Aorta (tissue), 5 donors: ENCODE measurements around the gene DTD1. TPM values are rescaled to one million over a fixed set of nuclear protein-coding genes. Genes with fewer than 3 reads are reported as not detected.

Experiments used
- ATAC-seq: fragments of 200-7000 bp; cut with Tn5 transposase; one replicate; pipeline ENCODE4 v1.9.1; 2022; ENCODE audit warnings: moderate library complexity; ENCODE audit not compliant: low FRiP score
- DNase-seq, 2 donors: peaks; one replicate each; pipeline ENCODE4 v3.0.0-alpha.2; 2020
- H3K27ac ChIP-seq, 2 donors: one replicate each; pipeline ENCODE4 v1.5.1; 2013; ENCODE audit warnings: low read length in 2 of 2, mild to moderate bottlenecking in 2 of 2, moderate library complexity in 2 of 2, control low read depth in 1 of 2, inconsistent platforms in 1 of 2, low read depth in 1 of 2
- H3K27me3 ChIP-seq, 2 donors: one replicate each; pipeline ENCODE4 v1.6.1; 2013; ENCODE audit warnings: control low read depth in 1 of 2, low read length in 1 of 2, mild to moderate bottlenecking in 1 of 2, moderate library complexity in 1 of 2; ENCODE audit not compliant: insufficient read depth in 2 of 2, control insufficient read depth in 1 of 2
- H3K36me3 ChIP-seq, 2 donors: one replicate each; pipeline ENCODE4 v1.6.1; 2013; ENCODE audit warnings: control low read depth in 1 of 2, low read length in 1 of 2, mild to moderate bottlenecking in 1 of 2; ENCODE audit not compliant: insufficient read depth in 2 of 2, control insufficient read depth in 1 of 2
- H3K4me1 ChIP-seq, 2 donors: one replicate each; pipeline ENCODE4 v1.6.1; 2013; ENCODE audit warnings: low read length in 2 of 2, control low read depth in 1 of 2, mild to moderate bottlenecking in 1 of 2, moderate library complexity in 1 of 2; ENCODE audit not compliant: insufficient read depth in 2 of 2, control insufficient read depth in 1 of 2
- H3K4me3 ChIP-seq, 2 donors: one replicate each; pipeline ENCODE4 v1.5.1; 2013; ENCODE audit warnings: low read length in 2 of 2, control low read depth in 1 of 2, mild to moderate bottlenecking in 1 of 2
- H3K9me3 ChIP-seq: one replicate; pipeline ENCODE4 v1.6.1; 2013; ENCODE audit warnings: mild to moderate bottlenecking, low read length; ENCODE audit not compliant: control insufficient read depth
- WGBS, 2 donors: extraction: QIAGEN DNeasy Blood & Tissue Kit; methylation state at CpG; one replicate each; pipeline ENCODE4 v1.1.7; 2013; 5-methylcytosine and 5-hydroxymethylcytosine counted together
- intact Hi-C, 2 donors: fragments of 100-400 bp; cut with DNase I; formaldehyde crosslinking; loops; one replicate each; pipeline versions ENCODE4 v1.14.2 to v1.15.0; 2022
- polyA plus RNA-seq, 2 donors: library from polyadenylated mRNA; stranded (reverse); fragments of 200-250 nt; gene quantifications; one replicate each; pipeline ENCODE4 v1.2.3, GENCODE V29; 2013
- total RNA-seq, 2 donors: library from RNA; stranded (reverse); fragmentation: NEBNext Ultra II Directional; extraction: Animal tissue kit (Norgen Biotek cat#: 25700); gene quantifications; one replicate each; pipeline ENCODE4 v1.2.1, GENCODE V29; 2021
- donor health status: healthy with polysubstance abuse.
- donor health status: Bipolar disorder and iron deficiency.
- donor health status: DM: no; HTN: no; CAD: no.
- donor health status: DM: no; HTN: no; CAD: no.
- donor health status: DM: yes; HTN: yes; CAD: no.

The DTD1 gene
- total and polyA plus RNA-seq, 4 donors = 17.8 to 20.2 (median 19.8) TPM

DNA sequence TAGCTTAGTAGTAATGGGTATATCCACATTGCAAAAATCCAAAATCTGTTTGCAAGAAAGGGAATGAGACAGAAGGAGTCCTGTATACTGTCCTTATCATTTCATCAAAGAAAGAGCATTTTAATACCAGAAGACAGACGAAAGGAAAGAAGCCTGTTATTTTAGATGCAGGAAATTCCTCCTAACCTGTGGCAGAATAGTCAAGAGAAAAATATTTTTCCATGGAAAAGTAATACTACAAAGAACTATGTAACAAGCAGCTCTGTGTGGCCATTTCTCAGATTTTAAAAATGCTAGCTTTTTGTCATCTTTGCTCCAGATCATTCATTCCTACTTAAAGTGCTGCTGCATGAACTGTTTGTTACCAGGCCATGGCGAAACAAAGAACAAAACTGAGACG lies 152.9 kb downstream of the DTD1 start:
- H3K9me3 ChIP-seq = no peaks in the 10 kb centered on the region
- intact Hi-C loops = no loop called here
- no peaks in the 10 kb centered on the region for H3K4me1 ChIP-seq
- ATAC-seq (no peak), DNase-seq (no peak)
- no peak overlapping the region for H3K4me3 ChIP-seq
- H3K36me3 ChIP-seq = peaks cover 0 to 2% of the 10 kb centered on the region in 2 donors
- no peaks in the 10 kb centered on the region for H3K27me3 ChIP-seq
- WGBS, 2 donors = 82 to 85% methylated on average over 3 of the region's 3 CpGs
- no peak overlapping the region for H3K27ac ChIP-seq

DNA sequence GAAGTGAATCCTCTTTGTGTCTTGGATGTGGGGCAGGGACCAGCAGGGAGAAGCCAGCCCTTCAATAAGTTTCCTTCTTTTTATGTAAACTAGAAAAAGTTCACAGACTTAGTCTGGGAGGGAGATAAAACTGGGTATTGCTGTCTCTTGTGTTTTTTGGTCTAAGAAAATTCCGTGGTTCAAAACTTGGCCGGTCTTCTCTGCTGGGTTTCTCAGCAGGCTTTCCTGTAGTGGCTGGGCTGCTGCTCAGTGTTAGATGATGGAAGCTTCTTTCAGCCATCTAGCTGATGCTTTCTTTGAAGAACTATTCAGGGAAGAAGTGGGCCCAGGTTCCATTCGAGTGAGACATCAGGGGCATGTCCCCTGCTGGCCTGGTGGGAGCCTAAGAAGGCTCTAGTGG lies 155.0 kb downstream of the DTD1 start:
- Histone ChIP-seq H3K4me3 (no peak overlapping the region), H3K4me1 (no peaks in the 10 kb centered on the region), H3K9me3 (no peaks in the 10 kb centered on the region), H3K27ac (no peak overlapping the region), H3K27me3 (no peaks in the 10 kb centered on the region), H3K36me3 (peaks cover 0 to 4% of the 10 kb centered on the region in 2 donors)
- intact Hi-C loops = no loop called here
- ATAC-seq (no peak), DNase-seq (no peak)
- 45 to 61% methylated on average over 3 of the region's 3 CpGs for WGBS, 2 donors

DNA sequence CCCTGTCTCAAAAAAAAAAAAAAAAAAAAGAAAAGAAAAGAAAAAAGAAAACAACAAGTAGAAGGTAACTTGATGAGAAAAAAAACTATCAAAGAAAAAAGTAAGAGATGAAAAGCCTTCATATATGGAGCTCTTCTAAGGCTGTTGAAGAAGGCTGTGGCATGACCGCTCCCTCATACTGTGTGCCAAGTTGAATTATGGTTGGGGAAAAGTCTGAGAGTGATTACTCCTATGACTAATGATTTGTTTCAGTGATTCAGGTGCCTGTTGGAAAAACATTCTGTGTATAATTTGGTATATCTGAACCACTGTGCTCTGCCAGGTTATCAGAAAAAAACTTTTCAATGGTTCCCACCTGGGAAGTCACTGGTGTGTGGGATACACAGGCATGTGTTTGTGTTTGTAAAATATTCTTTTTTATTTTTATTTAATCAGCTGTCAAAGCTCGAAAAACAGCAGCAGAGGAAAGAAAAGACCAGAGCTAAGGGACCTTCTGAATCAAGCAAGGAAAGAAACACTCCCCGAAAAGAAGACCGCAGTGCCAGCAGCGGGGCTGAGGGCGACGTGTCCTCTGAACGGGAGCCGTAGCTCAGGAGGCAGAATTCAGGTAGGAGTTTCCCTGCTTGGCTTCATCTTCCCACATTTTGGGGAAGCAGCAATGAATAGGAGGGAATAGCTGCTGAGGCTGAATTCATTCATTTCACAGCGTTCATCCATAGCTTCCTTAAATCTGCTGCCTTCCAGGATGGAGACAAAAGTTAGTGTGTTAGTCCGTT lies 156.0 kb downstream of the DTD1 start:
- Histone ChIP-seq H3K27ac (no peak overlapping the region), H3K36me3 (peaks cover 0 to 4% of the 10 kb centered on the region in 2 donors), H3K9me3 (no peaks in the 10 kb centered on the region), H3K4me3 (no peak overlapping the region), H3K4me1 (no peaks in the 10 kb centered on the region), H3K27me3 (no peaks in the 10 kb centered on the region)
- DNase-seq = no peak
- ATAC-seq = no peak
- intact Hi-C loops = no loop called here
- 91 to 94% methylated on average over 11 of the region's 11 CpGs for WGBS, 2 donors

DNA sequence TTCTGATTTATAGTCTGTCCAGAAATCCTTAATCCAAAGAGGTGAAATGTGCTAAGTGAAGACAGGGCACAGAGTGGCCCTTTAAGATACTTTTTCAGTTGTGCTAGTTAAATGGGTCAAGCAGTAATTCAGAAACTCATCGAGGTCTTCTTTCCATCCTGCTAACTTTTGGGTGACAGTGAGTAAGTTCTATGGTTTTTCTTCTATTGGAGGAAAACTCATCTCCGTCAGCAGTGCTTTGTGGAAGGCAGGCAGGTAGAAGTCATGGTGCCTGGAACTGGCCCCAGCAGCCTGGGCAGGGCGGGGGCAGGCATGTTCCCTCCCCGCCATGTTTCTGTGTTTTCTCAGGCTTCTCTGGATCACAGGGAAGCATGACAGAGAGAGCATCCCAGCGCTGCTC lies 159.2 kb downstream of the DTD1 start:
- H3K4me1 ChIP-seq = no peaks in the 10 kb centered on the region
- H3K27ac ChIP-seq = no peak overlapping the region
- no peaks in the 10 kb centered on the region for H3K27me3 ChIP-seq
- peaks cover 0 to 4% of the 10 kb centered on the region in 2 donors for H3K36me3 ChIP-seq
- H3K9me3 ChIP-seq = no peaks in the 10 kb centered on the region
- DNase-seq (no peak), ATAC-seq (no peak)
- WGBS, 2 donors = 79 to 84% methylated on average over 5 of the region's 5 CpGs
- no peak overlapping the region for H3K4me3 ChIP-seq
- intact Hi-C loops = no loop called here

DNA sequence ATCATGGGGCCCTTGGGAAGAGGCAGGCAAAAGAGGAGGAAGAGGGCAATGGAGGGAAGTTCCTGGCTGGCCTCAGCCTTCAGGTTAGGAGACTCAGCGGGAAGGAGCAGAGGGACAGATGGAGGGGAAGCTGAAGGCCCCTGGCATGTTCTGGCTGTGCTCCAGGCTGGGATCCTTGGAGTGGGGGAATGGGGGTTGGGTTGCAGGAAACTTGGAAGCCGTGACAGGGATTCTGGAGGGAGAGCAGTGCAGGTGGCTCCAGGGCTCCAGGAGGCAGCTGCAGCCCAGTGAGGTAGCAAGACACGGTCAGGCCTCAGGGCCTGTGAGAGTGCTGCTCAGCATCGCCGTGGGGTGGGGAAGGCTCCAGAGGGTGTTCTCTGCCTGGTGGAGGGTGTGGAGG lies 161.1 kb downstream of the DTD1 start:
- WGBS, 2 donors = 84 to 86% methylated on average over 5 of the region's 5 CpGs
- Histone ChIP-seq H3K4me1 (no peaks in the 10 kb centered on the region), H3K9me3 (no peaks in the 10 kb centered on the region), H3K36me3 (peaks cover 0 to 4% of the 10 kb centered on the region in 2 donors), H3K4me3 (no peak overlapping the region), H3K27me3 (no peaks in the 10 kb centered on the region), H3K27ac (no peak overlapping the region)
- ATAC-seq (no peak), DNase-seq (no peak)
- intact Hi-C loops = no loop called here

DNA sequence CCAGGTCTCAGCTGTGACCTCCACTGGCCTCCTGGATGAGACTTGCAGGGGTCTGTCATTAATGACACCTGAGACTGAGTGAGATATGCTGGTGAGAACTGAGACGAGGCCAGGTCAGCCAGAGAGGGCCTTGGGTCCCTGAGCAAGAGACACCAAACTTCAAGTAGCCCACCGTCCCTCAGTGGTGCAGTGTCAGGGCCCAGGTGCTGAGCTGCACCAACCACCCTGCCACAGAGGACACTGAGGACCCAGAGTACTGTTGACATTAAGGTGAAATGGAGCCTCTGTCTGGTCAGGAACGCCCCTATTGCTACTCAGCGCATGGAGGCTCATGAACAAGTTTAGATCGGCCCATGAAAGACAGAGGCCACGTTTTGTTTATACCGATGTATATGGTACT lies 161.7 kb downstream of the DTD1 start:
- Histone ChIP-seq H3K36me3 (peaks cover 0 to 4% of the 10 kb centered on the region in 2 donors), H3K4me1 (no peaks in the 10 kb centered on the region), H3K27me3 (no peaks in the 10 kb centered on the region), H3K27ac (no peak overlapping the region), H3K9me3 (no peaks in the 10 kb centered on the region), H3K4me3 (no peak overlapping the region)
- WGBS, 2 donors = 98% methylated on average over 7 of the region's 7 CpGs
- ATAC-seq (no peak), DNase-seq (no peak)
- intact Hi-C loops = no loop called here

GRCh38 chr20:18750735-18751134 lies 162.9 kb downstream of the DTD1 start:
- H3K27me3 ChIP-seq = no peaks in the 10 kb centered on the region
- intact Hi-C loops = no loop called here
- no peaks in the 10 kb centered on the region for H3K4me1 ChIP-seq
- DNase-seq = no peak
- 19 to 81% methylated on average over 1 of the region's 1 CpG for WGBS, 2 donors
- no peak overlapping the region for H3K27ac ChIP-seq
- ATAC-seq = no peak
- H3K9me3 ChIP-seq = no peaks in the 10 kb centered on the region
- no peak overlapping the region for H3K4me3 ChIP-seq
- H3K36me3 ChIP-seq = peaks cover 0 to 2% of the 10 kb centered on the region in 2 donors

DNA sequence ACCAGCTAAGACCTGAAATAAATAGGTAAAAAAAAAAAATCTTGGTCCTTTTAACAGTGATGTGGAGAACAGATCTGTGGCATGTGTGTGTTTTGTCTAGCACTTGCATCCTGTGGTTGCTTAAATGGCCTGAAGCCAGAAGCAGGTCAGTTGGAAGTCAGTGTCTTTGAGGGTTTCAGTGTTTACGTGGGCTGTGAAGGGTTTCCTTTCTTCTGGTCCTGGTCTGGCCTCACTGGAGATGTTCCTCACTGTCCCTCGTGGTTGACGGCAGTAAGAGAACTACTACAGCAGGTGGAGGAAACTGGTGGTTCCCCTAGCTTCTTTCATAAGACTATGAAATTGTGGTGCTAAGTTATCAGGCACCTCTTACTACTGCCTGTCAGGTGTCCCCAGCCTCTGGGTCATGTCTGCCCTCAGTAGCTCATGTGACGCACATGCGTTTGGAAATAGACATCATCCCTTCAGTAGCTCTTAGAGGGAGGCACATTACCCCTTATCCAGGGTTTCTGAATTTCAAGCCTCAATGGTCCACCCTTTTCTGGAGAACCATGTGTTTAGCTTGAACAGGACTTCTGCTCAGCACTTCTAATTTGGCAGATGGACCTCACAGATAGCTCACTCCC lies 166.3 kb downstream of the DTD1 start:
- Histone ChIP-seq H3K9me3 (no peaks in the 10 kb centered on the region), H3K4me3 (no peak overlapping the region), H3K36me3 (no peaks in the 10 kb centered on the region), H3K27me3 (no peaks in the 10 kb centered on the region), H3K27ac (no peak overlapping the region), H3K4me1 (no peaks in the 10 kb centered on the region)
- WGBS, 2 donors = 72 to 74% methylated on average over 5 of the region's 5 CpGs
- DNase-seq = no peak
- intact Hi-C loops = no loop called here
- no peak for ATAC-seq

DNA sequence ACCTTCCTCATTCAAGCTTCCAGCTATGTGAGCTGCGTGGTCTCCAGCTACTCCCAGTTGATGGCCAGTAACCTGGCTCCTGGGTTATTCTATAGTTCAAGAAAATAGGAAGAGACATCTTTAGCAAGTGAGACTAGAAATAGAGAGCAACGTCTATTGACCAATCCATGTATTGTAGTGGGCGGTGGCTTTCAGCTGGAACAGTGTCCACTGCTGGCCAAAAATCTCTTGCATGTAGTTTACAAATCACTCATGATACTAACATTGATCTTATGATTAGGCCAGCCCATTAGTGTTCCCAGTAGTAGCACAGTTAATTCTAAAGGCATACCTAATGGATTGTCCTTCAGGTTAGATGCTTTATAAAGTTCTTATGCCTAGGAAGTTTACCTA lies 166.8 kb downstream of the DTD1 start:
- WGBS, 2 donors = 91 to 94% methylated on average over 3 of the region's 3 CpGs
- intact Hi-C loops = no loop called here
- Histone ChIP-seq H3K27me3 (no peaks in the 10 kb centered on the region), H3K9me3 (no peaks in the 10 kb centered on the region), H3K4me1 (no peaks in the 10 kb centered on the region), H3K4me3 (no peak overlapping the region), H3K27ac (no peak overlapping the region), H3K36me3 (no peaks in the 10 kb centered on the region)
- ATAC-seq (no peak), DNase-seq (no peak)
